Caco-2 (cell line): Measurements from ENCODE around the gene ITGB1. TPM values are rescaled to one million over a fixed set of nuclear protein-coding genes. Genes with fewer than 3 reads are reported as not detected.
"Not testable (repeated sequence)": the region's sequence is repeated elsewhere in the genome, so short reads cannot be mapped to it uniquely, and the experiment has no call there.

ENCODE experiments used
- BruUV-seq: library from RNA; stranded (reverse); fragments of 400-500 nt; replicated peaks from 2 replicates; lab custom pipeline; 2021; lab: Mats Ljungman, UMichigan
- CTCF ChIA-PET: fragments of 300-600 bp; sonication (Branson Sonifier 250); formaldehyde crosslinking; loops from one replicate; lab custom pipeline; 2022; ENCODE audit warnings: antibody characterized with exemption; lab: Charles Lee
- POLR2A ChIA-PET: fragments of 300-600 bp; sonication (Branson Sonifier 250); formaldehyde crosslinking; loops from one replicate; lab custom pipeline; 2022; ENCODE audit warnings: antibody characterized with exemption; lab: Charles Lee
- DNase-seq, 2 experiments: peaks; one replicate each; pipeline versions ENCODE4 v3.0.0 to v3.0.0-alpha.2; 2020 to 2022
- H3K27me3 ChIP-seq: replicated peaks from 2 replicates; pipeline ENCODE4 v1.6.0; 2011; ENCODE audit warnings: low read length; ENCODE audit not compliant: control insufficient read depth, insufficient read depth
- H3K36me3 ChIP-seq: 2 replicates; pipeline ENCODE4 v1.5.1; 2011; ENCODE audit warnings: low read length; ENCODE audit not compliant: control insufficient read depth, insufficient read depth
- H3K4me1 ChIP-seq: fragments of 250-450 bp; sonication (Bioruptor Pico); 2 replicates; pipeline ENCODE4 v1.5.1; 2020; ENCODE audit warnings: mild to moderate bottlenecking
- H3K4me3 ChIP-seq: 2 replicates; pipeline ENCODE4 v1.5.1; 2011; ENCODE audit warnings: low read depth, mild to moderate bottlenecking, control low read depth, low read length
- H3K9me3 ChIP-seq: fragments of 250-450 bp; sonication (Bioruptor Pico); 2 replicates; pipeline ENCODE4 v1.5.1; 2020; ENCODE audit warnings: mild to moderate bottlenecking, moderate library complexity
- H3K27ac Mint-ChIP-seq: one replicate; pipeline ENCODE4 v1.8.0; 2022; ENCODE audit warnings: mixed read lengths; ENCODE audit not compliant: unreplicated experiment
- H3K27me3 Mint-ChIP-seq: one replicate; pipeline ENCODE4 v1.8.0; 2022; ENCODE audit warnings: mixed read lengths; ENCODE audit not compliant: insufficient read depth, unreplicated experiment
- H3K36me3 Mint-ChIP-seq: one replicate; pipeline ENCODE4 v1.8.0; 2022; ENCODE audit warnings: mild to moderate bottlenecking, mixed read lengths; ENCODE audit not compliant: insufficient read depth, unreplicated experiment
- H3K4me1 Mint-ChIP-seq: one replicate; pipeline ENCODE4 v1.8.0; 2022; ENCODE audit warnings: low read depth, mixed read lengths; ENCODE audit not compliant: unreplicated experiment
- H3K4me3 Mint-ChIP-seq: one replicate; pipeline ENCODE4 v1.8.0; 2022; ENCODE audit warnings: mild to moderate bottlenecking, moderate library complexity, mixed read lengths; ENCODE audit not compliant: unreplicated experiment
- H3K9me3 Mint-ChIP-seq: one replicate; pipeline ENCODE4 v1.8.0; 2022; ENCODE audit warnings: mixed read lengths; ENCODE audit not compliant: unreplicated experiment
- CTCF ChIP-seq, 2 experiments: fragments of 200-600 bp in 1 of 2; IDR thresholded peaks; 1 replicate in 1 of 2; 2 replicates in 1 of 2; pipeline versions ENCODE4 v1.5.1 to v1.8.0; 2011 to 2022; ENCODE audit warnings: antibody characterized with exemption in 1 of 2, control low read depth in 1 of 2, inconsistent platforms in 1 of 2, low read depth in 1 of 2, low read length in 1 of 2, mild to moderate bottlenecking in 1 of 2, moderate library complexity in 1 of 2; ENCODE audit not compliant: insufficient read depth in 1 of 2, severe bottlenecking in 1 of 2, unreplicated experiment in 1 of 2
- intact Hi-C: fragments of 100-400 bp; cut with micrococcal nuclease; formaldehyde crosslinking; loops from one replicate; pipeline ENCODE4 v1.10.0; 2022; ENCODE audit not compliant: unreplicated experiment
- total RNA-seq: library from RNA; stranded (reverse); gene quantifications from 2 replicates; pipeline ENCODE4 v1.2.3, GENCODE V29; 2022

Gene ITGB1
- total RNA-seq, 1 experiment from 2014 or later = 474 TPM

GRCh38 chr10:32980558-32981468, 22.8 kb upstream of the ITGB1 start:
- H3K27ac Mint-ChIP-seq = peak overlapping the region; percentile 97
- H3K4me1 Mint-ChIP-seq = peaks cover 27% of the 10 kb centered on the region
- peaks cover 42% of the 10 kb centered on the region for H3K4me1 ChIP-seq
- H3K9me3 Mint-ChIP-seq = no peaks in the 10 kb centered on the region
- intact Hi-C loops = loop anchor here (1.0 kb wide), 5 partner anchors 10 to 175 kb away; partner anchors contain the start of gene ITGB1
- peak overlapping the region; percentile 94 for H3K4me3 Mint-ChIP-seq
- POLR2A ChIA-PET = interaction anchor here (0.6 to 1.9 kb wide), 9 partner anchors 9 to 42 kb away, joined by 3 to 25 read pairs (median 6); no protein-coding TSS in a partner anchor
- TF ChIP-seq CTCF (IDR thresholded peaks at IDR 0.05; ENCODE audit: insufficient read depth in 1 of 2, low read depth in 1 of 2, low read length in 1 of 2, severe bottlenecking in 1 of 2, unreplicated experiment in 1 of 2) = no peak
- peak overlapping the region; percentile 41 for H3K4me3 ChIP-seq
- BruUV-seq = TSS peak; percentile 87
- peaks cover 13% of the 10 kb centered on the region for H3K36me3 Mint-ChIP-seq
- H3K9me3 ChIP-seq = no peaks in the 10 kb centered on the region
- H3K27me3 ChIP-seq = no peaks in the 10 kb centered on the region
- H3K36me3 ChIP-seq = no peaks in the 10 kb centered on the region
- no peaks in the 10 kb centered on the region for H3K27me3 Mint-ChIP-seq
- DNase-seq = peak; percentile 92 to 96
- CTCF ChIA-PET = interaction anchor here (0.6 to 1.7 kb wide), 7 partner anchors 10 to 185 kb away, joined by 3 to 8 read pairs (median 3); no protein-coding TSS in a partner anchor

- peaks cover 27% of the 10 kb centered on the region for H3K4me1 Mint-ChIP-seq
- H3K9me3 ChIP-seq = no peaks in the 10 kb centered on the region
- H3K4me3 ChIP-seq = peak overlapping the region; percentile 41
- peak overlapping the region; percentile 94 for H3K4me3 Mint-ChIP-seq
- CTCF ChIA-PET = interaction anchor here (1.2 to 1.7 kb wide), 6 partner anchors 9 to 185 kb away, joined by 3 to 8 read pairs (median 4); no protein-coding TSS in a partner anchor
- intact Hi-C loops = loop anchor here (1.0 kb wide), 5 partner anchors 9 to 176 kb away; partner anchors contain the start of gene ITGB1
- BruUV-seq = TSS peak; percentile 73
- no peak for DNase-seq
- peaks cover 38% of the 10 kb centered on the region for H3K4me1 ChIP-seq
- peak overlapping the region; percentile 97 for H3K27ac Mint-ChIP-seq
- no peaks in the 10 kb centered on the region for H3K27me3 ChIP-seq
- no peaks in the 10 kb centered on the region for H3K9me3 Mint-ChIP-seq
- POLR2A ChIA-PET = interaction anchor here (0.6 to 1.9 kb wide), 8 partner anchors 9 to 41 kb away, joined by 3 to 25 read pairs (median 8); no protein-coding TSS in a partner anchor
- no peak for TF ChIP-seq CTCF (IDR thresholded peaks at IDR 0.05; ENCODE audit: insufficient read depth in 1 of 2, low read depth in 1 of 2, low read length in 1 of 2, severe bottlenecking in 1 of 2, unreplicated experiment in 1 of 2)
- H3K36me3 ChIP-seq = no peaks in the 10 kb centered on the region
- no peaks in the 10 kb centered on the region for H3K27me3 Mint-ChIP-seq
- peaks cover 13% of the 10 kb centered on the region for H3K36me3 Mint-ChIP-seq
Observed at GRCh38 chr10:32980242-32980557, 22.2 kb upstream of the ITGB1 start.

- not testable (repeated sequence) for H3K27me3 Mint-ChIP-seq, H3K27me3 ChIP-seq, BruUV-seq, H3K9me3 ChIP-seq, H3K36me3 ChIP-seq, DNase-seq, H3K9me3 Mint-ChIP-seq
- Mint-ChIP-seq H3K36me3 (peaks cover 13% of the 10 kb centered on the region), H3K4me3 (peak overlapping the region; percentile 94), H3K27ac (peak overlapping the region; percentile 97), H3K4me1 (peaks cover 27% of the 10 kb centered on the region)
- Histone ChIP-seq H3K4me3 (peak overlapping the region; percentile 41), H3K4me1 (peaks cover 37% of the 10 kb centered on the region)
- POLR2A ChIA-PET = interaction anchor here (0.6 to 1.9 kb wide), 8 partner anchors 8 to 41 kb away, joined by 3 to 25 read pairs (median 8); no protein-coding TSS in a partner anchor
- intact Hi-C loops = loop anchor here (1.0 kb wide), 5 partner anchors 8 to 177 kb away; partner anchors contain the start of gene ITGB1
- CTCF ChIA-PET = interaction anchor here (1.2 to 1.5 kb wide), 2 partner anchors 29 to 41 kb away, joined by 5 to 8 read pairs; no protein-coding TSS in a partner anchor
Observed at GRCh38 chr10:32979719-32980118, 21.7 kb upstream of the ITGB1 start.
